Heart left ventricle (tissue), 16 donors: ENCODE measurements around the gene CFAP65. TPM values are rescaled to one million over a fixed set of nuclear protein-coding genes. Genes with fewer than 3 reads are reported as not detected.

Experiments
- ATAC-seq, 4 donors: fragments of 200-7000 bp; cut with Tn5 transposase; one replicate each; pipeline ENCODE4 v1.9.1; 2020 to 2022; ENCODE audit warnings: moderate library complexity in 4 of 4, mild to moderate bottlenecking in 3 of 4, moderate number of reproducible peaks in 1 of 4
- DNase-seq, 5 donors: peaks; one replicate each; pipeline ENCODE4 v3.0.0-alpha.2; 2020
- H3K27ac ChIP-seq, 12 donors: fragments of 200-600 bp; sonication (generic) in 4 of 12; one replicate each; pipeline versions ENCODE4 v1.5.0 to v1.8.0; 2016 to 2022; ENCODE audit warnings: mild to moderate bottlenecking in 2 of 12
- H3K27me3 ChIP-seq, 9 donors: fragments of 200-600 bp; sonication (generic) in 2 of 9; one replicate each; pipeline versions ENCODE4 v1.5.1 to v1.8.0; 2016 to 2022; ENCODE audit warnings: mild to moderate bottlenecking in 3 of 9
- H3K36me3 ChIP-seq, 9 donors: fragments of 200-600 bp; sonication (generic) in 2 of 9; one replicate each; pipeline versions ENCODE4 v1.5.0 to v1.8.0; 2018 to 2022; ENCODE audit warnings: mild to moderate bottlenecking in 2 of 9
- H3K4me1 ChIP-seq, 12 donors: fragments of 200-600 bp; sonication (generic) in 4 of 12; one replicate each; pipeline versions ENCODE4 v1.5.0 to v1.8.0; 2016 to 2022; ENCODE audit warnings: mild to moderate bottlenecking in 3 of 12
- H3K4me3 ChIP-seq, 12 donors: fragments of 200-600 bp; sonication (generic) in 4 of 12; one replicate each; pipeline versions ENCODE4 v1.5.0 to v1.8.0; 2017 to 2022; ENCODE audit warnings: mild to moderate bottlenecking in 9 of 12, moderate library complexity in 4 of 12
- H3K9me3 ChIP-seq, 12 donors: fragments of 200-600 bp; sonication (generic) in 4 of 12; one replicate each; pipeline versions ENCODE4 v1.5.0 to v1.8.0; 2016 to 2022; ENCODE audit warnings: mild to moderate bottlenecking in 1 of 12
- CTCF ChIP-seq, 12 donors: fragments of 200-600 bp; sonication (generic) in 4 of 12; IDR thresholded peaks; one replicate each; pipeline versions ENCODE4 v1.5.0 to v1.8.0; 2018 to 2022; ENCODE audit warnings: antibody characterized with exemption in 12 of 12, mild to moderate bottlenecking in 5 of 12
- POLR2A ChIP-seq, 2 donors: fragments of 450-650 bp; IDR thresholded peaks; one replicate each; pipeline ENCODE4 v1.6.1; 2017; ENCODE audit warnings: antibody characterized with exemption in 2 of 2, mild to moderate bottlenecking in 2 of 2, moderate library complexity in 2 of 2
- WGBS, 4 donors: extraction: QIAGEN DNeasy Blood & Tissue Kit in 2 of 4; methylation state at CpG; one replicate each; pipeline versions ENCODE4 v1.1.5 to v1.1.7; 2013 to 2018; 5-methylcytosine and 5-hydroxymethylcytosine counted together
- intact Hi-C, 10 donors: fragments of 100-400 bp; cut with DNase I; formaldehyde crosslinking; loops; one replicate each; pipeline versions ENCODE4 v1.11.1 to v1.14.2; 2022
- polyA plus RNA-seq, 2 donors: library from polyadenylated mRNA; stranded (reverse); fragments of 200-250 nt; gene quantifications; one replicate each; pipeline ENCODE4 v1.2.3, GENCODE V29; 2013
- total RNA-seq, 9 donors: library from RNA; depleted of rRNA in 2 of 9; stranded (reverse); fragments of >200 nt in 2 of 9; fragmentation: NEBNext Ultra II Directional in 3 of 9; extraction: Animal tissue kit (Norgen Biotek cat#: 25700) in 3 of 9; gene quantifications; one replicate each; pipeline versions ENCODE4 v1.1.0 to v1.2.4, GENCODE V29; 2016 to 2023
- donor health status: ischemic (EF 13 %, LVEDD 7.1; RV severe dilation, severe dysfunction).
- donor health status: healthy with polysubstance abuse.
- donor health status: DM: no; HTN: yes; CAD: no.
- donor health status: DM: no; HTN: no; CAD: no.
- donor health status: ischemic (EF 25% LVEDD 6.9; RV normal size, moderate dysfunction).
- donor health status: ischemic (EF 25% LVEDD 5.7; RV mildly dilated, moderate dysfunction).
- donor health status: healthy.
- donor health status: DM: yes; HTN: yes; CAD: no.
- donor health status: ischemic (EF 35%, LVEDD 5.7; RV mildly dilated, moderate dysfunction).
- donor health status: nonischemic (EF 11% LVEDD 7.7; RV severe dilation, severe dysfunction).
- donor health status: DM: yes; HTN: yes; CAD: no.
- donor health status: PGD.
- donor health status: ischemic (EF 29% LVEDD 5.4; RV normal size, mild dysfunction).
- donor health status: nonischemic (EF 23%, LVEDD 6.1; RV moderate dilation, normal function).

Gene CFAP65
- total and polyA plus RNA-seq, 11 donors: 0.04 TPM; not detected in 10

DNA sequence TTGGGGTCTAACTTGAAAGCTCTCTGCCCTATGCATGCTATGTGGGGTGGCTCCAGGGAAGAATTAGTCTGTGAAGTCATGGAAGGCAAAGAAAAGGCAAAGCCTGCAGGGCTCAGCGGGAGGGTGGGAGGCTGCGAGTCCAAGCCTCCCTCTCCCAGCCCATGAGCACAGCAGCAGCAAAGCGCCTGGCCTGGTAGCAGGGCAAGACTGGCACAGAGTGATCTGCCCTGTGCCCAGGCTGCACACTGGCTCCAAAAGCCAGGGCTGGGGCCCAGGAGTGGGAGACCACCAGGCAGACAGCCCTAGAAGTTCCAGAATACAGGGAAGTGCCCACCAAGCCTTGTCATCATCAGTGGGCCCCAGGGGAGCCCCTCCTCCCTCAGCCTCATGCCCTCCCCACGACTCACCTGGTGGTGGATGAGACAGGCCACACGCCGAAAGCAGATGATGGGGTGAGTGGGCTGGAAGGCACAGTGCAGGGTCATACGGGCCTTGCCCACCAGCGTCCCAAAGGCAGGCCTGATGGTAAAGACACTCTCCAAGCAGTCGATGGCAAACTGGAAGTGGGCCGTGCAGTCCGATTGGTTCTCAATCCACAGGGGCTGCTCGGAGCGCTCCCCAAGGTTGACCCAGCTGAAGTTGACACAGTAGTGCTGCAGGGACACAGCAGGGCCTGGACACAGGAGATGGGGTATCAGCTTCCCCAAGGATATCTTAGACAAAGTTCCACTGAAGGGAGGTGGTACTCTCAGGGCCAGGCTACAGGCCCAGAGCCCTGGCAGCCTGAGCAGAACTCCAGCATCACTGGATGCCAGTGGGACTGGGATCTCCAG, 12.1 kb downstream of the CFAP65 start:
- peaks cover 8 to 40% (median 20%) of the 10 kb centered on the region in 9 donors for H3K27me3 ChIP-seq
- DNase-seq (no peak), ATAC-seq (no peak)
- no peak overlapping the region for H3K4me3 ChIP-seq
- no peak for TF ChIP-seq CTCF (IDR thresholded peaks at IDR 0.05)
- no peak for TF ChIP-seq POLR2A (IDR thresholded peaks at IDR 0.05)
- 69 to 72% (median 70%) methylated on average over 11 to 13 of the region's 13 CpGs for WGBS, 4 donors
- no peaks in the 10 kb centered on the region for H3K36me3 ChIP-seq
- H3K27ac ChIP-seq: no peak overlapping the region
- no peaks in the 10 kb centered on the region for H3K4me1 ChIP-seq
- no peaks in the 10 kb centered on the region for H3K9me3 ChIP-seq
- intact Hi-C loops: loop anchor here in 3 of 10 donors (1.0 to 10.0 kb wide), 3 partner anchors 125 to 128 kb away; no protein-coding TSS in a partner anchor

GRCh38 chr2:219028141-219028540, 13.2 kb downstream of the CFAP65 start:
- no peaks in the 10 kb centered on the region for H3K36me3 ChIP-seq
- H3K4me3 ChIP-seq: no peak overlapping the region
- no peaks in the 10 kb centered on the region for H3K4me1 ChIP-seq
- no peak overlapping the region for H3K27ac ChIP-seq
- no peaks in the 10 kb centered on the region for H3K9me3 ChIP-seq
- H3K27me3 ChIP-seq: peaks cover 8 to 43% (median 17%) of the 10 kb centered on the region in 9 donors
- ATAC-seq (no peak), DNase-seq (no peak)
- intact Hi-C loops: loop anchor here in 2 of 10 donors (2.0 to 10.0 kb wide), 2 partner anchors 127 to 129 kb away; no protein-coding TSS in a partner anchor
- TF ChIP-seq CTCF (IDR thresholded peaks at IDR 0.05) (no peak), POLR2A (IDR thresholded peaks at IDR 0.05) (no peak)
- WGBS, 4 donors: 71 to 75% (median 73%) methylated on average over 3 to 5 of the region's 5 CpGs

DNA sequence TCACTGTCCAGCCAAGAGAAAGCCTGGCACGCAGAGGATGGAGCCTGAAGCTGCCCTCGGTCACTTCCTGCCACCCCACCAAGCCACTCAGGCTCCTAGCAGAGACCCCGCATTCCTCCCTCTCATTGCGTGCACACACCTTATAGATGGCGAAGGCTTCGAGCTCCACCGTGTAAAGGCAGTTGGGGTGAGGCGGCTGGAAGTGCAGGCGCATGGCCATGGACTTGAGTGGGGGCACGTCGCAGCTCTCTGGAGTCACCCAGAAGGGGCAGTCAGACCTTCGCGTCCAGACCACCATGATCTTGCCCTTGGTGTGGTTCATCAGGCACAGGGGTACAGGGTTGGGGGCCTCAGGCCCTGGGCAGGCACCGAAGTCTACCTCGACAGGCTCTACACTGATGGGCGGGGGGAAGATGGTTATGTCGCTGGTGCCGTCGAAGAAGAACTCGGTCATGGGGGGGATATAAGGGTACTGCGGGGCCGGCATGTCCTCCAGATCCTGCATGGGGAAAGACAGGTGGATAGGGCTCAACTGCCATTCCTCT, 13.7 kb downstream of the CFAP65 start:
- Histone ChIP-seq H3K9me3 (no peaks in the 10 kb centered on the region), H3K27ac (no peak overlapping the region), H3K36me3 (no peaks in the 10 kb centered on the region), H3K4me1 (no peaks in the 10 kb centered on the region), H3K4me3 (no peak overlapping the region), H3K27me3 (peaks cover 8 to 38% (median 15%) of the 10 kb centered on the region in 9 donors)
- TF ChIP-seq POLR2A (IDR thresholded peaks at IDR 0.05) (no peak), CTCF (IDR thresholded peaks at IDR 0.05) (no peak)
- WGBS, 4 donors: 88 to 94% (median 89%) methylated on average over 13 to 22 of the region's 22 CpGs
- DNase-seq: no peak
- intact Hi-C loops: loop anchor here in 2 of 10 donors (2.0 to 10.0 kb wide), 2 partner anchors 127 to 129 kb away; no protein-coding TSS in a partner anchor
- no peak for ATAC-seq

DNA sequence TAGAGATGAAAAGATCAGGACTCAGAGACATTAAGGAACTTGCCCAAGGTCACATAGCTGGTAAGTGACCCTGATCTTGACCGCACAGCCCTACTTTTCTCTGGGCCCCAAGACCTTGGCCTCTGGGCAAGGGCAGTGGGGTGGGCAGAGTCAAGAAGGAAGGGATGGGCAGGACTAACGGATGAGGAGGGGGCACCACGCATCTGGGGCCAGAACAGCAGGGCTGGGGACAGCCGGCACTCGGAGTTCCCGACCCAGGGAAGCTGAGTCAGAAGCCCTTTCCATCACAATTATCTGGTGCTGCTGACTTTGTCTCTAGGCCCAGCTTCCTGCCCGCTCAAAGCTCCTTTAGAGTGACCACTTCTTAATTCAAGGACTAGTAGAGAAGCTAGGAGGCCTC, 14.4 kb downstream of the CFAP65 start:
- Histone ChIP-seq H3K4me3 (no peak overlapping the region), H3K9me3 (no peaks in the 10 kb centered on the region), H3K36me3 (no peaks in the 10 kb centered on the region), H3K27ac (no peak overlapping the region), H3K4me1 (no peaks in the 10 kb centered on the region), H3K27me3 (peaks cover 4 to 33% (median 11%) of the 10 kb centered on the region in 9 donors)
- DNase-seq (no peak), ATAC-seq (no peak)
- TF ChIP-seq POLR2A (IDR thresholded peaks at IDR 0.05): no peak
- no peak for TF ChIP-seq CTCF (IDR thresholded peaks at IDR 0.05)
- 70 to 86% (median 81%) methylated on average over 7 of the region's 7 CpGs for WGBS, 4 donors
- intact Hi-C loops: loop anchor here in 1 of 10 donors (10.0 kb wide), 1 partner anchor 128 kb away; no protein-coding TSS in a partner anchor
